Endothelial cell of umbilical vein (primary cell): ENCODE results near the gene RPS6KA1. TPM values are rescaled to one million over a fixed set of nuclear protein-coding genes. Genes with fewer than 3 reads are reported as not detected.

ENCODE experiments used
- BruUV-seq: library from RNA; stranded (reverse); fragments of 400-500 nt; replicated peaks from 2 replicates; lab custom pipeline; 2021; lab: Mats Ljungman, UMichigan
- CTCF ChIA-PET: fragments of 300-600, 350-600 bp; sonication (Branson Sonifier 250); formaldehyde crosslinking; loops from one replicate; lab custom pipeline; 2021; ENCODE audit warnings: antibody characterized with exemption, inconsistent platforms; lab: Charles Lee
- POLR2A ChIA-PET: fragments of 300-600, 350-600 bp; sonication (Branson Sonifier 250); formaldehyde crosslinking; loops from one replicate; lab custom pipeline; 2021; ENCODE audit warnings: antibody characterized with exemption, inconsistent platforms; lab: Charles Lee
- DNase-seq: peaks from one replicate; pipeline ENCODE4 v3.0.0-alpha.2; 2011; ENCODE audit warnings: low read depth, low spot score
- FAIRE-seq: peaks from 2 replicates; lab custom pipeline; 2011; peaks lifted over from hg19 to GRCh38; lab: Jason Lieb, UNC
- H2AFZ ChIP-seq: 2 replicates; pipeline ENCODE4 v1.6.0; 2012; ENCODE audit warnings: low read depth, low read length, control low read depth, inconsistent platforms
- H3K27ac ChIP-seq: 2 replicates; pipeline ENCODE4 v1.5.1; 2011; ENCODE audit warnings: low read depth, mild to moderate bottlenecking, control low read depth, low read length, moderate library complexity; ENCODE audit not compliant: insufficient read depth
- H3K27me3 ChIP-seq, 2 experiments: 2 replicates each; pipeline versions ENCODE4 v1.6.0 to v1.6.1; 2011; ENCODE audit warnings: low read length in 2 of 2, mixed read lengths in 1 of 2; ENCODE audit not compliant: control insufficient read depth in 2 of 2, insufficient read depth in 2 of 2
- H3K36me3 ChIP-seq, 2 experiments: 2 replicates in 1 of 2; 3 replicates in 1 of 2; pipeline ENCODE4 v1.5.1; 2011; ENCODE audit warnings: low read length in 2 of 2, mild to moderate bottlenecking in 1 of 2, moderate library complexity in 1 of 2; ENCODE audit not compliant: control insufficient read depth in 2 of 2, insufficient read depth in 2 of 2; ENCODE audit errors: extremely low read depth in 1 of 2
- H3K4me1 ChIP-seq: 3 replicates; pipeline ENCODE4 v1.5.1; 2011; ENCODE audit warnings: mild to moderate bottlenecking, low read length; ENCODE audit not compliant: control insufficient read depth, insufficient read depth; ENCODE audit errors: extremely low read depth
- H3K4me2 ChIP-seq: 2 replicates; pipeline ENCODE4 v1.6.1; 2011; ENCODE audit warnings: low read length, control low read depth, mixed read lengths; ENCODE audit not compliant: insufficient read depth
- H3K4me3 ChIP-seq, 3 experiments: fragments of 200-600 bp in 1 of 3; sonication (generic), shearing (Covaris generic) in 1 of 3; replicated peaks in 1 of 3; 2 replicates each; pipeline ENCODE4 v1.5.1; 2011 to 2016; ENCODE audit warnings: control low read depth in 3 of 3, low read length in 3 of 3, mild to moderate bottlenecking in 2 of 3, inconsistent platforms in 1 of 3, low read depth in 1 of 3, moderate library complexity in 1 of 3; ENCODE audit not compliant: insufficient read depth in 1 of 3
- H3K79me2 ChIP-seq: 2 replicates; pipeline ENCODE4 v1.6.0; 2012; ENCODE audit warnings: low read length, inconsistent platforms; ENCODE audit not compliant: control insufficient read depth, insufficient read depth
- H3K9ac ChIP-seq: replicated peaks from 2 replicates; pipeline ENCODE3; 2011; ENCODE audit warnings: low read length, control low read depth; ENCODE audit not compliant: insufficient read depth; ENCODE audit errors: extremely low read depth
- H3K9me1 ChIP-seq: replicated peaks from 3 replicates; pipeline ENCODE4 v1.6.0; 2011; ENCODE audit warnings: mild to moderate bottlenecking, low read length; ENCODE audit not compliant: control insufficient read depth, insufficient read depth; ENCODE audit errors: extremely low read depth
- H3K9me3 ChIP-seq: replicated peaks from 2 replicates; pipeline ENCODE4 v1.5.1; 2012; ENCODE audit warnings: low read length, inconsistent platforms; ENCODE audit not compliant: control insufficient read depth, insufficient read depth
- H4K20me1 ChIP-seq: replicated peaks from 2 replicates; pipeline ENCODE3; 2011; ENCODE audit warnings: mild to moderate bottlenecking, low read length; ENCODE audit not compliant: control insufficient read depth, insufficient read depth; ENCODE audit errors: extremely low read depth
- FOS ChIP-seq: IDR thresholded peaks from 2 replicates; pipeline ENCODE4 v1.6.1; 2011; ENCODE audit warnings: mild to moderate bottlenecking, low read length, moderate library complexity, borderline replicate concordance; ENCODE audit not compliant: insufficient read depth
- GATA2 ChIP-seq: IDR thresholded peaks from 2 replicates; pipeline ENCODE4 v1.7.0; 2011; ENCODE audit warnings: low read depth, mild to moderate bottlenecking, moderate library complexity, mixed read lengths, low read length; ENCODE audit not compliant: insufficient read length, insufficient read depth
- JUN ChIP-seq: IDR thresholded peaks from 2 replicates; pipeline ENCODE4 v1.6.1; 2011; ENCODE audit warnings: borderline replicate concordance, low read depth; ENCODE audit not compliant: insufficient read length, insufficient read depth
- MYC ChIP-seq: IDR thresholded peaks from one replicate; pipeline ENCODE4 v1.6.1; 2011; ENCODE audit warnings: mild to moderate bottlenecking, low read depth, low read length
- POLR2AphosphoS5 ChIP-seq: IDR thresholded peaks from 2 replicates; pipeline ENCODE4 v1.6.1; 2012; ENCODE audit warnings: low read depth, mild to moderate bottlenecking, control low read depth, low read length, moderate library complexity; ENCODE audit not compliant: insufficient read depth
- dilution Hi-C: fragments of 300-500 bp; cut with MboI; formaldehyde crosslinking; loops from one replicate; pipeline ENCODE4 v1.15.0; 2019; ENCODE audit warnings: low sequenced_read_pairs; ENCODE audit not compliant: extremely low pct_ligation_motif_present
- intact Hi-C: fragments of 100-400 bp; cut with micrococcal nuclease; formaldehyde crosslinking; loops from one replicate; pipeline ENCODE4 v1.10.0; 2022
- polyA plus RNA-seq, 4 experiments: library from polyadenylated mRNA; depleted of rRNA in 3 of 4; stranded (reverse) in 3 of 4; unstranded in 1 of 4; fragments of >200 nt; gene quantifications; 2 replicates each; pipeline versions ENCODE4 v1.2.1 to v1.2.3, GENCODE V29; 2011 to 2012; ENCODE audit warnings: missing spikeins in 1 of 4
- total RNA-seq: library from RNA; stranded (reverse); gene quantifications from 2 replicates; pipeline ENCODE4 v1.2.3, GENCODE V29; 2021
- TF ChIP-seq, protein P1 (sequence below): IDR thresholded peaks from 2 replicates; pipeline ENCODE4 v1.6.1; 2011; ENCODE audit not compliant: insufficient read depth, insufficient read length
- TF ChIP-seq, protein P2 (sequence below), 2 donors: IDR thresholded peaks; 1 replicate in 1 of 2; 2 replicates in 1 of 2; pipeline ENCODE4 v1.5.1; 2011; ENCODE audit warnings: low read length in 2 of 2, mild to moderate bottlenecking in 2 of 2, moderate library complexity in 2 of 2, control low read depth in 1 of 2, inconsistent platforms in 1 of 2, low read depth in 1 of 2; ENCODE audit not compliant: insufficient read depth in 1 of 2; ENCODE audit errors: extremely low read depth in 1 of 2

The RPS6KA1 gene
- total and polyA plus RNA-seq, 2 donors (not counting 3 experiments of a cell fraction or from before 2014, with no cell fraction given) = 6.7 to 15.5 TPM

DNA sequence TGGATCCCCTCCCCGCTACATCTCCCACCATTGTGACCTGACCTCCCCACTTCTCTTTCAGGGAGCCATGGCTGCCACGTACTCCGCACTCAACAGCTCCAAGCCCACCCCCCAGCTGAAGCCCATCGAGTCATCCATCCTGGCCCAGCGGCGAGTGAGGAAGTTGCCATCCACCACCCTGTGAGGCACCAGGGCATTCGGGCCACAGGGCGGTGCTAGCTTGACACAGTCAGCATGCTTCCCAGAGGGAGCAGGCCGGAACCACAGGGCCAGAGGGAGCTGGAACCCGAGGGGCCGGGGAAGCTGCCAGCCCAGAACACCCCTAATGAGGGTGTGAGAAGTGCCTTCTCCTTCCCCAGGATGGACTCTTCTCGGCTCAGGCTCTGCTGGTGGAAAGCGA, 44.5 kb downstream of the RPS6KA1 start:
- dilution Hi-C loops = no loop called here
- no TSS peak for BruUV-seq

DNA sequence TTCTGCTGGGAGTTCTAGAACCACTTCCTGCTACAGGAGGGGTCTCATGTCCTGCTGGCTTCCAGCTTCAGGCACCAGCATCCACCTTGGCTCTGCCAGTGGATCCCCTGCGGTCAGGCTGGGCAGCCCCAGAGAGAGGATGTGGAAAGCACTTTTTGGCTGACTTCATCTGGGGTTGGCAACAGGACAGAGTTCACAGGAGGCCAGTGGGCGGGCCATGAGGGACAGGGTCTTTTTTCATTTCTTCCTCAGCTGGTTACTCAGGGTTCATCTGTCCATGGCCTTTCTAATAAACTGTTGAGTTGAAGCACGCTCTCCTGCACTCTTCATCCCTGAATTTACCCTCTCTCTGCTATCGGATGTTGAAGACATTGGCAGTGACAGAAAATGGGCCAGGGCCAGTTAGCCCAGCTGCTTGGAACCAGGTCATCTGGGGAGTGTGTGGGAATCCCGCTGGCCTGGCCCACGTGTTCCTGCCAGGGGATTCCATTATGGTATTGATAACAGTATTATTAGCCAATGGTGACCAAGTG, 45.2 kb downstream of the RPS6KA1 start:
- no peaks in the 10 kb centered on the region for H3K9me3 ChIP-seq
- H3K4me1 ChIP-seq = no peaks in the 10 kb centered on the region
- no peak overlapping the region for H2AFZ ChIP-seq
- no peak overlapping the region for H3K4me2 ChIP-seq
- H3K36me3 ChIP-seq = no peaks in the 10 kb centered on the region
- DNase-seq (no peak), FAIRE-seq (no peak)
- CTCF ChIA-PET = no interaction called here
- dilution Hi-C loops (no loop called here), intact Hi-C loops (no loop called here)
- H3K79me2 ChIP-seq = no peaks in the 10 kb centered on the region
- no peak overlapping the region for H3K9ac ChIP-seq
- no peaks in the 10 kb centered on the region for H3K9me1 ChIP-seq
- H3K27me3 ChIP-seq = peaks cover 0 to 3% of the 10 kb centered on the region in 2 experiments
- POLR2A ChIA-PET = no interaction called here
- no peak for TF ChIP-seq GATA2
- no peak for TF ChIP-seq POLR2AphosphoS5
- no peak for TF ChIP-seq JUN
- no peak for TF ChIP-seq MYC
- TF ChIP-seq FOS = no peak
- TF ChIP-seq, protein P1, sequence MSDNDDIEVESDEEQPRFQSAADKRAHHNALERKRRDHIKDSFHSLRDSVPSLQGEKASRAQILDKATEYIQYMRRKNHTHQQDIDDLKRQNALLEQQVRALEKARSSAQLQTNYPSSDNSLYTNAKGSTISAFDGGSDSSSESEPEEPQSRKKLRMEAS = no peak
- TF ChIP-seq, protein P2, sequence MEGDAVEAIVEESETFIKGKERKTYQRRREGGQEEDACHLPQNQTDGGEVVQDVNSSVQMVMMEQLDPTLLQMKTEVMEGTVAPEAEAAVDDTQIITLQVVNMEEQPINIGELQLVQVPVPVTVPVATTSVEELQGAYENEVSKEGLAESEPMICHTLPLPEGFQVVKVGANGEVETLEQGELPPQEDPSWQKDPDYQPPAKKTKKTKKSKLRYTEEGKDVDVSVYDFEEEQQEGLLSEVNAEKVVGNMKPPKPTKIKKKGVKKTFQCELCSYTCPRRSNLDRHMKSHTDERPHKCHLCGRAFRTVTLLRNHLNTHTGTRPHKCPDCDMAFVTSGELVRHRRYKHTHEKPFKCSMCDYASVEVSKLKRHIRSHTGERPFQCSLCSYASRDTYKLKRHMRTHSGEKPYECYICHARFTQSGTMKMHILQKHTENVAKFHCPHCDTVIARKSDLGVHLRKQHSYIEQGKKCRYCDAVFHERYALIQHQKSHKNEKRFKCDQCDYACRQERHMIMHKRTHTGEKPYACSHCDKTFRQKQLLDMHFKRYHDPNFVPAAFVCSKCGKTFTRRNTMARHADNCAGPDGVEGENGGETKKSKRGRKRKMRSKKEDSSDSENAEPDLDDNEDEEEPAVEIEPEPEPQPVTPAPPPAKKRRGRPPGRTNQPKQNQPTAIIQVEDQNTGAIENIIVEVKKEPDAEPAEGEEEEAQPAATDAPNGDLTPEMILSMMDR (IDR thresholded peaks at IDR 0.05; ENCODE audit: extremely low read depth in 1 of 2, insufficient read depth in 1 of 2, low read depth in 1 of 2, low read length in 2 of 2) = no peak
- no peaks in the 10 kb centered on the region for H4K20me1 ChIP-seq
- no TSS peak for BruUV-seq
- no peak overlapping the region for H3K27ac ChIP-seq
- no peak overlapping the region for H3K4me3 ChIP-seq

More for the DNA sequence above, 44.5 kb downstream of the RPS6KA1 start:
- FAIRE-seq = no peak
- Histone ChIP-seq H3K79me2 (no peaks in the 10 kb centered on the region), H4K20me1 (no peaks in the 10 kb centered on the region), H3K9me3 (no peaks in the 10 kb centered on the region), H3K9me1 (no peaks in the 10 kb centered on the region), H3K4me2 (no peak overlapping the region), H3K9ac (no peak overlapping the region), H3K27ac (no peak overlapping the region), H2AFZ (no peak overlapping the region), H3K4me3 (no peak overlapping the region), H3K36me3 (no peaks in the 10 kb centered on the region), H3K27me3 (no peaks in the 10 kb centered on the region), H3K4me1 (no peaks in the 10 kb centered on the region)
- TF ChIP-seq FOS = no peak
- TF ChIP-seq, protein P1 = no peak
- POLR2A ChIA-PET = no interaction called here
- CTCF ChIA-PET = no interaction called here
- DNase-seq = no peak
- intact Hi-C loops = no loop called here
